CD4-positive, alpha-beta memory T cell (primary cell): ENCODE measurements around the gene FOXF1. TPM values are rescaled to one million over a fixed set of nuclear protein-coding genes. Genes with fewer than 3 reads are reported as not detected.

ENCODE experiments used
- CTCF ChIA-PET: fragments of 350-600 bp; sonication (Branson Sonifier 250); formaldehyde crosslinking; loops from one replicate; lab custom pipeline; 2021; ENCODE audit warnings: inconsistent platforms; ENCODE audit not compliant: partially characterized antibody; lab: Charles Lee
- POLR2A ChIA-PET: fragments of 350-600 bp; sonication (Branson Sonifier 250); formaldehyde crosslinking; loops from one replicate; lab custom pipeline; 2021; ENCODE audit not compliant: partially characterized antibody; lab: Charles Lee
- DNase-seq, 5 donors: peaks; one replicate each; pipeline versions ENCODE4 v3.0.0 to v3.0.0-alpha.2; 2020 to 2022; ENCODE audit warnings: mixed read lengths in 1 of 5
- H3K27ac ChIP-seq: one replicate; pipeline ENCODE4 v1.7.0; 2013; ENCODE audit warnings: low read depth, low read length
- H3K27me3 ChIP-seq: 2 replicates; pipeline ENCODE4 v1.7.0; 2013; ENCODE audit warnings: mild to moderate bottlenecking, low read length, moderate library complexity; ENCODE audit not compliant: insufficient read depth
- H3K36me3 ChIP-seq: 2 replicates; pipeline ENCODE4 v1.7.0; 2013; ENCODE audit warnings: mild to moderate bottlenecking, low read length, moderate library complexity; ENCODE audit not compliant: insufficient read depth
- H3K4me1 ChIP-seq: 2 replicates; pipeline ENCODE4 v1.7.0; 2013; ENCODE audit warnings: mild to moderate bottlenecking, low read length, moderate library complexity; ENCODE audit not compliant: insufficient read depth
- H3K4me3 ChIP-seq, 2 donors: one replicate each; pipeline ENCODE4 v1.7.0; 2013; ENCODE audit warnings: low read length in 2 of 2, mild to moderate bottlenecking in 1 of 2
- H3K9me3 ChIP-seq, 2 donors: one replicate each; pipeline ENCODE4 v1.7.0; 2013; ENCODE audit warnings: low read length in 2 of 2, control low read depth in 1 of 2; ENCODE audit not compliant: control insufficient read depth in 1 of 2
- H3K27ac Mint-ChIP-seq, 7 donors: one replicate each; pipeline ENCODE4 v1.8.0; 2020 to 2021; ENCODE audit warnings: mixed read lengths in 7 of 7, mild to moderate bottlenecking in 6 of 7, inconsistent platforms in 3 of 7, moderate library complexity in 3 of 7
- H3K27me3 Mint-ChIP-seq, 2 donors: one replicate each; pipeline ENCODE4 v1.8.0; 2020 to 2021; ENCODE audit warnings: mixed read lengths in 2 of 2
- H3K36me3 Mint-ChIP-seq, 2 donors: one replicate each; pipeline ENCODE4 v1.8.0; 2020 to 2021; ENCODE audit warnings: mixed read lengths in 2 of 2, inconsistent platforms in 1 of 2, mild to moderate bottlenecking in 1 of 2
- H3K4me1 Mint-ChIP-seq, 4 donors: one replicate each; pipeline ENCODE4 v1.8.0; 2020 to 2021; ENCODE audit warnings: mixed read lengths in 4 of 4, mild to moderate bottlenecking in 1 of 4
- H3K4me3 Mint-ChIP-seq, 8 donors: one replicate each; pipeline ENCODE4 v1.8.0; 2020 to 2021; ENCODE audit warnings: mixed read lengths in 8 of 8, mild to moderate bottlenecking in 7 of 8, moderate library complexity in 6 of 8, inconsistent platforms in 3 of 8
- H3K9me3 Mint-ChIP-seq, 8 donors: one replicate each; pipeline ENCODE4 v1.8.0; 2020 to 2021; ENCODE audit warnings: mixed read lengths in 8 of 8, mild to moderate bottlenecking in 5 of 8, inconsistent platforms in 3 of 8, moderate library complexity in 1 of 8
- intact Hi-C: fragments of 100-400 bp; cut with micrococcal nuclease; formaldehyde crosslinking; loops from one replicate; pipeline ENCODE4 v1.15.1; 2023
- polyA plus RNA-seq, 2 donors: library from polyadenylated mRNA; unstranded; fragments of 300-500 nt; fragmentation: Illumina TruSeq; gene quantifications; one replicate each; pipeline ENCODE4 v1.2.3, GENCODE V29; 2021
- total RNA-seq, 2 experiments: library from RNA; stranded (reverse); gene quantifications; one replicate each; pipeline ENCODE4 v1.2.3, GENCODE V29; 2021

Gene FOXF1
- total and polyA plus RNA-seq, 4 experiments from 2014 or later: not detected

DNA sequence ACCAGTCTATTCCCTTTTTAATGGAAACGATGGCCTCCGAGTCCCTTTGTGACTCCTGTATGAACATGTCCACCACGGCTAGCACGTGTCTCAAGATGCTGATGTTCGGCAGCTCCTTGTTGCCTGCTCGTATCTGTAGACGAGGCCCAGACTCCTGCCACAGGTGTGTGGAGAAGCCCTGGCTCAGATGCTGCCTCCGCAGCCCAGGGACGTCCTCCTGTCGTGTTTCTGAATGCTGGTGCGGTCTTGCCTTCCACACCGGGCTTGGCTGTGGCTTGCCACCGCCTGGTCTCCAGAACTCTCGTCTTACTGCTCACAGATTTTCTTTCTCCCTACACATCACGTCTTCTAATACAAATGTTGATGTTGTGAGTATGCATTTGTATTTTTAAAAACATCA lies 17.0 kb downstream of the FOXF1 start:
- Mint-ChIP-seq H3K27me3 (peaks cover 0 to 2% of the 10 kb centered on the region in 2 donors), H3K27ac (no peak overlapping the region), H3K36me3 (peaks cover 6 to 9% of the 10 kb centered on the region in 2 donors), H3K4me1 (no peaks in the 10 kb centered on the region), H3K9me3 (peaks cover 0 to 15% (median 7%) of the 10 kb centered on the region in 8 donors), H3K4me3 (no peak overlapping the region)
- DNase-seq: no peak
- Histone ChIP-seq H3K36me3 (no peaks in the 10 kb centered on the region), H3K27ac (no peak overlapping the region), H3K4me3 (no peak overlapping the region), H3K4me1 (no peaks in the 10 kb centered on the region), H3K27me3 (no peaks in the 10 kb centered on the region), H3K9me3 (no peaks in the 10 kb centered on the region)
- intact Hi-C loops: no loop called here
- POLR2A ChIA-PET: no interaction called here
- CTCF ChIA-PET: no interaction called here

DNA sequence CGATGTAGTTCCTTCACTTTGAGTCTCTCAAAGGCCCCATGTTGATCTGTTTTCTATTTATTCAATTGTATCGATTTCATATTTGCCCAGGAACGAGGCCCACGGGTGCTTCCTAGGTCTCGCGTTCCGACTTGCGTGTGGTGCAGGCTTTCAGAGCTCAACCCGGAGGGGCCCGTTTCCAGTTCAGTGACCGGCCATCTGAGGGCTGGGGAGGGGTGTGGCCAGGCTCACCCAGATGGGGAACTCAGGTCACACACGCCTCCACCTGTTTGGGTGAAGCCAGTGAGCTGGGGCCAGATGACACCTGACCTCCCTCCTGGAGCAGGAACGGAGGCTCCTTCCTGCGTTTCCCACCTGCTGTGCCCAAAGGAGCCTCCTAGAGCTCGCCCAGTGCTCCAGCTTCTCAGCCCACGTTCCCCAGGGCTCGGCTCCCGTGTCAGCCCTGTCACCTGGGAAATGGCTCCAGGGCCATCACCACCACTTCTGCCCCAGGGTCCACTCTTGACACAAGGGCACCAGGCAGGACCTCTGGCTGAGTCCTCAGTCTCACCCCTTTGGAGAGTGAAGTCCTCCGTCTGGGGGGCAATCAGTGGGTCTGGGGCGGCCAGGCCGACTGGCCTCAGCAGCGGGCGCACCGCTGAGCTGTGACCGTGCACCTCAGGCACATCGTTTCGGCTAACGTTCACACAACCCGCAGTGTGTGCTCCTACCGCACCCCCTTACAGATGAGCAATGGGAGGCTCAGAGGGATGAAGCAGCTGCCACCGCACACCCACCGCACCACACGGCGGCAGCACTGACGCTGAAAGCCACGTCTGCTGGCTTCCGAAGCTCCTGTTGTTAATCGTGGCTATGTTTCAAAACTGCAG lies 18.0 kb downstream of the FOXF1 start:
- intact Hi-C loops: no loop called here
- Histone ChIP-seq H3K27ac (no peak overlapping the region), H3K27me3 (no peaks in the 10 kb centered on the region), H3K36me3 (no peaks in the 10 kb centered on the region), H3K4me1 (no peaks in the 10 kb centered on the region), H3K9me3 (no peaks in the 10 kb centered on the region), H3K4me3 (no peak overlapping the region)
- peaks cover 7 to 11% of the 10 kb centered on the region in 2 donors for H3K36me3 Mint-ChIP-seq
- H3K27me3 Mint-ChIP-seq: no peaks in the 10 kb centered on the region
- no peak overlapping the region for H3K4me3 Mint-ChIP-seq
- H3K27ac Mint-ChIP-seq: no peak overlapping the region
- DNase-seq: no peak
- H3K4me1 Mint-ChIP-seq: no peaks in the 10 kb centered on the region
- ChIA-PET CTCF (no interaction called here), POLR2A (no interaction called here)
- H3K9me3 Mint-ChIP-seq: peaks cover 0 to 15% (median 7%) of the 10 kb centered on the region in 8 donors

DNA sequence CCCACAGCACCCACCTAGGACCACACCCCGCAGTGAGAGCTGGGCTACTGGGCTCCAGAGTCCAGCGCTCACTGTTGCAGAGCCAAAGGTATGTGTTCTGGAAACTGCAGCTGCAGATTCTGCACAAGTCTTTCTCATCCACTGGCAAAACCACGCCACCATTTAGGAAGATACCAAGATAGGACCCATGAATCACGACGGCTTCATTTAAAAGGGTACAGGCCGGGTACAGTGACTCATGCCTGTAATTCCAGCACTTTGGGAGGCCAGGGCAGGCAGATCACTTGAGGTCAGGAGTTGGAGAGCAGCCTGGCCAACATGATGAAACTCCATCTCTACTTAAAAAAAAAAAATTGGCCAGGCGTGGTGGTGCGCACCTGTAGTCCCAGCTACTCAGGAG lies 18.8 kb downstream of the FOXF1 start:
- POLR2A ChIA-PET: no interaction called here
- DNase-seq: no peak
- no peak overlapping the region for H3K27ac Mint-ChIP-seq

DNA sequence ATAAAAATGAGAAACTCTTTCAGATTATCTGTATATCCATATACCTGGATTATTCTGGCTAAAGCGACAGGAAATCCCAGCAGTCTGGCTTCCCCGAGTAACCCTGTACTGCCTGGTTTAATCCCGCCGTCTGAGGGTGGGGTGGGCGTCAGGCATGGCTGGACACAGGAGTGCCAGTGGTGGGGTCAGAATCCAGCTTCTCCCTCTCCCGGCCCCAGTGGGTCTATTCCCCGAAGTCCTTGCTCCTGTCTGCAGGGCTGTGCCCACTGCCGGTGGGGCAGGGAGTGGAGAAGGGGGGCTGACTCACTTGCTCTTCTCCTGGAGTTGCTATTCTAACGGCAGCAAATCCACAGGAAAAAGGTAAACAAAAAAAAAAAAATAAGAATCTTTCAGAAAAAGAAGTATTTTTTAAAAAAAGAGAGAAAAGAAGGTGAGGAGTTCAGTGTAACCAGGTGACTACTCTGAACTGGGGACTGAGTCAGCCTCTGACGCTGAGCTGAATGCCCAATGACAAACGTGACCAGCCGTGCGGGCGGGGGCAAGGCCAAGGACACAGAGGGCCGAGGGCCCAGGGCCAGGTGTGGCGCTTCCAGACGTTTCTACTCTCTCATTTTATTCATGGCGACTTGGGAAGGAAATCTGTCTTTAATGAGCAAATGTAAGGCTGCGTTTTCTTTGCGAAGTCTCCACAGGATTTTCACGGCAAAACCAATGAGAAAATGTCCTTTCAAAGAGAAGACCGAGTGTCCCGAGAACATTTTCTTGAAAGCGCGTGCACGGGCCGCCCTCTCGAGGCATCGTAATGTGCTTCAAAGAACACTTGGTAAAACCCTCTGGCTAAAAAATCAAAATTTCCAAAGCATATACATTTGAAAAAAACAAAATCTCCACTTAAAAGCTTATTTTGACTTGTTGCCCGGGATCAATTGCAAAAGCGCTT lies 20.2 kb downstream of the FOXF1 start:
- no peak overlapping the region for H3K4me3 ChIP-seq
- Mint-ChIP-seq H3K36me3 (peaks cover 14 to 16% of the 10 kb centered on the region in 2 donors), H3K9me3 (peaks cover 0 to 15% (median 7%) of the 10 kb centered on the region in 8 donors), H3K4me1 (no peaks in the 10 kb centered on the region), H3K4me3 (no peak overlapping the region), H3K27me3 (no peaks in the 10 kb centered on the region), H3K27ac (no peak overlapping the region)
- intact Hi-C loops: no loop called here
- no peaks in the 10 kb centered on the region for H3K4me1 ChIP-seq
- ChIA-PET POLR2A (no interaction called here), CTCF (no interaction called here)
- no peak overlapping the region for H3K27ac ChIP-seq
- H3K27me3 ChIP-seq: no peaks in the 10 kb centered on the region
- H3K9me3 ChIP-seq: no peaks in the 10 kb centered on the region
- no peak for DNase-seq
- H3K36me3 ChIP-seq: no peaks in the 10 kb centered on the region

More for the DNA sequence above, 18.8 kb downstream of the FOXF1 start:
- H3K27ac ChIP-seq: no peak overlapping the region
- peaks cover 14 to 16% of the 10 kb centered on the region in 2 donors for H3K36me3 Mint-ChIP-seq
- no peaks in the 10 kb centered on the region for H3K9me3 ChIP-seq
- H3K9me3 Mint-ChIP-seq: peaks cover 0 to 15% (median 7%) of the 10 kb centered on the region in 8 donors
- H3K27me3 ChIP-seq: no peaks in the 10 kb centered on the region
- H3K4me3 ChIP-seq: no peak overlapping the region
- CTCF ChIA-PET: no interaction called here
- no peaks in the 10 kb centered on the region for H3K4me1 ChIP-seq
- H3K4me3 Mint-ChIP-seq: no peak overlapping the region
- H3K36me3 ChIP-seq: no peaks in the 10 kb centered on the region
- no peaks in the 10 kb centered on the region for H3K27me3 Mint-ChIP-seq
- intact Hi-C loops: no loop called here
- no peaks in the 10 kb centered on the region for H3K4me1 Mint-ChIP-seq

DNA sequence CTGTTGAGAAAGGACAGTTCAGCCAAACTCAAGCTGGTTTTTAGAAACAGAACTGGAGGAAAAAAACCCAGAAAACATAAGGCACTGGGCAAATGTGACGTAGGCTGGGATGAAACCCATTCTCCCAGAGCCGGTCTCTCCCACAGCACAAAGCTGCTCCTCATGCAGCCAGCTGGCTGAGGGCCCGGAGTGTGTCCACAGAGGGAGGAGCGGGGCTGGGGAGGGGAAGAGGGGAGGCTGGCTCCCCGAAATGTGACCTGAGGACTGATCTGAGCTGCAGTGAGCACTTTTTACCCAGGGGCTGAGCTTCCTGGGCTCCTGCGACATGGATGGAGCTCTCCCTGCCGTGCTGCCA lies 20.8 kb downstream of the FOXF1 start:
- no peak overlapping the region for H3K4me3 Mint-ChIP-seq
- no peak overlapping the region for H3K27ac Mint-ChIP-seq
- no peaks in the 10 kb centered on the region for H3K4me1 ChIP-seq
- no peak for DNase-seq
- ChIA-PET POLR2A (no interaction called here), CTCF (no interaction called here)
- H3K36me3 ChIP-seq: no peaks in the 10 kb centered on the region
- intact Hi-C loops: no loop called here
- no peaks in the 10 kb centered on the region for H3K9me3 ChIP-seq
- peaks cover 0 to 12% (median 6%) of the 10 kb centered on the region in 8 donors for H3K9me3 Mint-ChIP-seq
- no peak overlapping the region for H3K4me3 ChIP-seq
- H3K27ac ChIP-seq: no peak overlapping the region
- H3K4me1 Mint-ChIP-seq: no peaks in the 10 kb centered on the region
- H3K36me3 Mint-ChIP-seq: peaks cover 14 to 16% of the 10 kb centered on the region in 2 donors
- no peaks in the 10 kb centered on the region for H3K27me3 ChIP-seq
- H3K27me3 Mint-ChIP-seq: no peaks in the 10 kb centered on the region

DNA sequence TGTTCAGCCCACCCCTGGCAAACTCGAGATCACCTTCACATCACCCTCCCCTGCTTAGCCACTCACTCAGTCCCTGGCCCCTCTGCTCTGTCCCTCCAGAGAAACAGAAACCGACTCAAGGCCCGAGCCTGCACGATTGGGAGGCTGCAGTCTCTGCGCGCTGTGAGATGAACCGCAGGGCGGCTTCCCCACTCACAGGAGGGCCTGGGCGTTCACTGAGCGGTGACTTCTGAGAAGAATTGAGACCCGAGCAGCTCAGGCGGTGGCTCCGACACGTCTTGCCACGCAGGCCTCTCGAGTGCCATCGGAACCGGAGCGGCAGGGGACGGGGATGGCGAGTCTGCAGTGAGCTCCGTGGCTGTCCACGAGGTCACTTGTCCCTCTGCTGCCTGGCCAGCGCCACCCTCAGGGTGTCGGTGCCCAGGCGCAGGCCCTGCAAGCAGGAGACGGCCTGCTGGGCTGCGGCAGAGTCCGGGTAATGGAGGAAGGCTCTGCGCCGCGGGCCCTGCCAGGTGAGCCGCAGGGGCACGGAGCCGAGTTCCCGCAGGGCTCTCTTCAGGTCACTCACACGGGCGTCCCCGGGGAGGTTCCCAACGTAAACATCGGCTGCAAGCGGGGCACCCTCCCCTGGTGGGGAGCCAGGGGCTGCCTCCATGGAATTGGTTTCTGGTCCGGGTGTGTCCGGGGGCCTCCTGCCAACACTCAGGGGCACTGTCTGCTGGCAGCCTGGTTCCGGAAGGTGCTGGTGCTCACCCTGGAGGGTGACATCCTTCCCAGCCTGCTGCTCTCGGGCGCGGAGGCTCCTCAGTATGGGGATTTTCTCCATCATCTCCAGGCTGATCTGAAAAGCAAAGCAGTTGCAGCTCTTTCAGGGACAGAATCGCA lies 21.6 kb downstream of the FOXF1 start:
- Mint-ChIP-seq H3K4me3 (no peak overlapping the region), H3K4me1 (no peaks in the 10 kb centered on the region), H3K36me3 (peaks cover 18 to 19% of the 10 kb centered on the region in 2 donors), H3K27me3 (no peaks in the 10 kb centered on the region), H3K9me3 (peaks cover 0 to 6% (median 2%) of the 10 kb centered on the region in 8 donors), H3K27ac (no peak overlapping the region)
- H3K27ac ChIP-seq: no peak overlapping the region
- H3K36me3 ChIP-seq: no peaks in the 10 kb centered on the region
- H3K4me3 ChIP-seq: no peak overlapping the region
- ChIA-PET CTCF (interaction anchor here (1.4 kb wide), 1 partner anchor 12 kb away, joined by 5 read pairs; no protein-coding TSS in a partner anchor), POLR2A (no interaction called here)
- H3K9me3 ChIP-seq: no peaks in the 10 kb centered on the region
- H3K27me3 ChIP-seq: no peaks in the 10 kb centered on the region
- H3K4me1 ChIP-seq: no peaks in the 10 kb centered on the region
- intact Hi-C loops: no loop called here
- no peak for DNase-seq
